Stimulated activated CD8-positive, alpha-beta memory T cell treated with anti-CD3 and anti-CD28 coated beads, Interleukin-4, amount 100 ng/mL, for 1 hour (primary cell): ENCODE data around the gene MAN1C1.

Experiments
- DNase-seq, 2 donors: peaks; one replicate each; pipeline ENCODE4 v3.0.0-alpha.2; 2020; ENCODE audit warnings: low read depth in 2 of 2, low spot score in 1 of 2

The MAN1C1 gene

DNA sequence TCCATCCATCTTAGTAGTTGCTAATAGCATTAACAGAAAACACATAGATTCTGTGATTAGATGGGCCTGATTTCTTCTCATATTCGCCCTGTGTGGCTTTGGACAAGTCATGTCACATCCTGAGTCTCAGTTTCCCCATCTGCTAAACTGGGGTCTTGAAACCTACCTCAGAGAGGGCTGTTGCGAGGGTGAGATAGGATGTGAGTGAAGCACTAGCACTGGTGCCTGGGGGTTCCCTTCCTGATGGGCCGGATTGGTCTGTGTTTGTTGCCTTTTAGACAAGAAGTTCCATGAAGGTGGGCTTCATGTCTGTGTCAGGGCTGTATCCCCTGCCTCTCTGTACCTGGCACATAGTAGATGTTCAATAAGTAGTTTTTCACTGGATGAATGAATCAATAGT lies 3.5 kb upstream of the MAN1C1 start:
- DNase-seq = no peak

DNA sequence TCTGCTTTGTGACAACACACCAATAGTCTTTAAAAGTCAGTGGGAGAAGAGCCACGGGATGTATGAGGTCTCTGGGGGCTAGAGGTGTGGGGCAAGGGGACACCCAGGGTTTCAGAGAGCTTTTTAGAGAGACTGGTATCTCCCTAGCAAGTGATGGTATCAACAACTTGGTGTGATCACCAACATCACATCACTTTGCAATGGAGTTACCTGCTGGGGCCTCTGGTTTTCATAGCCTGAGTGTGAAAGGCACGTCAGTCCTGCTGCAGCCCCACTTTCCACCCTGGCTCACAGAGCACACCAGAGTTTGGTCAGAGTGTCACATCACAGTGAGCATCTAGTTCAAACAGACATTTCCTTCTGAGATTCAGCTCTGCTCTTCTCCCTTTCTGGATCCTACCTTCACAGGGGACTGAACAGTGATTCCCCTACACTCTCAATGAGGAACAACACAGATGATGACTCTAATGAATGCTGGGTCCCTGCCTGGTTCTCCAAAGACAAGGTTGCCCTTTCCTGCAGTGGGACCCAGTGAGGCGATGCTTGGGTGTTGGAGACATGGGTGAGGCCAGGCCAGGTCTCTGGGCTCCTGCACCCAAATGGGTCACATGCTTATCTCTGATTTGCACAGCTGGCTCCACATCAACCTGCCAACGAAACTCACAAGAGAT lies 2.0 kb upstream of the MAN1C1 start:
- no peak for DNase-seq

GRCh38 chr1:25615172-25615541 lies 1.4 kb upstream of the MAN1C1 start:
- DNase-seq = no peak

DNA sequence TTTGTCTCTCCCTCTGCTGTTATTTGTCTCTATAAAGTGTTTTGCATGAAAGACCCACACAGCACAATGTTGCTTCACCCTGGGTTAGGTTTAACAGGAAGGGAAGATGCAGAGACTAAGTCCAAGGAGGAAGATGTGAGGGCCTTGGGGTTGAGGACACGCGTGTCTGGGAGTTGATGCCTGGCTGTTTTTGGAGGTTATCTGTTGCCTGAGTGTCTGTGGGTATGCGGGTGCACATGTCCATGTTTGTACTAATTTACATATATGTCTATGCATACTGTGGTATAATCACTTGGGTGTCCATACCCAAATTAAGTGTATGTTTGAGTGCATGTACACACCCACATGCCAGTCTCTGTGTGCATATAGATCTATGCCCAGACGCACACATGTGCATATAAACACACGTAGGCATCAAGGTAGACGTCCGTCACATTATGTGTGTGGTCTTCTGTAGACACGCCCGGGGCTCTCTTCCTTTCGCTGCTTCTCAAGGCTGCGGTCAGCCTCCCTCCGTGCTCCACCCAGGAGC lies 962 bp upstream of the MAN1C1 start:
- DNase-seq = no peak

- DNase-seq = no peak
These were observed 515 bp downstream of the MAN1C1 start for GRCh38 chr1:25616987-25617624.

GRCh38 chr1:25617625-25618432 lies 1.2 kb downstream of the MAN1C1 start:
- DNase-seq = no peak

GRCh38 chr1:25618433-25618808 lies 1.8 kb downstream of the MAN1C1 start:
- no peak for DNase-seq

- DNase-seq = no peak
These were observed 2.7 kb downstream of the MAN1C1 start for GRCh38 chr1:25619101-25619890.

DNA sequence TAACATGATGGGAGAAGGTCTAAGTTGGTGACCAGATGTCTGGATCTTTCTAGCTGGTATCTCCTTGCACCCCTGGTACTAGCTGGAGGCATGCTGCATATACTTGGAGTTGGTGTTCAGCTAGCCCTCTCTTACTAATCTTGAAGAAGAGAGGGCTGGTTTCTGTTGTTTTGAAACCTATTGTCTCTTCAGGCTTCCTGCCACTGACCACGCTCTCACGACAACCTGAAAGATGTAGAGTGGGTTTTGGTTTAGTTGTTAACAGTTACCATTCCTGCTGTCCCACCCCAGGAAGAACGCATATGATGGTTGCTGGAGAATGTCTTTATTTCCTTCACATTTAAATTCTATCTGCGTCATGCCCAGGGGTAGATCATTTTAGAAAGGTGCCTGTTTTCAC lies 3.6 kb downstream of the MAN1C1 start:
- no peak for DNase-seq

GRCh38 chr1:25620701-25621350 lies 4.2 kb downstream of the MAN1C1 start:
- no peak for DNase-seq

DNA sequence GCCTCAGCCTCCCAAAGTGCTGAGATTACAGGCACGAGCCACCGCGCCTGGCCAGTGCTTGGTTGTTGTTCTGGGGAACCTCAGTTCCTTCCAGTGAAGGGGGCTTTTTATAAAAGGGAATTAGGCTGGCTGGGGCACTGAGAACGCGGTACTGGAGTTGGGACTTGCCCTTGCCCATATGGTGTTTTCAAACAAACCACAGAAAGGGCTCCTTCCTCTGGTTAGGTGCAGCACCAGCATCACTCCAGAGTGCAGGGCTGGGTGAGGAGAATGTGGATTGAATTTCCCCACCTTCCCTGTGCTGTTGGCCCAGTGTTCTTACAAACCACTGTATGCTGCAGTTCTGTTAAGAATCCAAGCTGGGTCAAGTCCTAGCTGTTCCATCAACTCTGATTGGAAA lies 5.3 kb downstream of the MAN1C1 start:
- DNase-seq = no peak

GRCh38 chr1:25622531-25622930 lies 5.9 kb downstream of the MAN1C1 start:
- no peak for DNase-seq

DNA sequence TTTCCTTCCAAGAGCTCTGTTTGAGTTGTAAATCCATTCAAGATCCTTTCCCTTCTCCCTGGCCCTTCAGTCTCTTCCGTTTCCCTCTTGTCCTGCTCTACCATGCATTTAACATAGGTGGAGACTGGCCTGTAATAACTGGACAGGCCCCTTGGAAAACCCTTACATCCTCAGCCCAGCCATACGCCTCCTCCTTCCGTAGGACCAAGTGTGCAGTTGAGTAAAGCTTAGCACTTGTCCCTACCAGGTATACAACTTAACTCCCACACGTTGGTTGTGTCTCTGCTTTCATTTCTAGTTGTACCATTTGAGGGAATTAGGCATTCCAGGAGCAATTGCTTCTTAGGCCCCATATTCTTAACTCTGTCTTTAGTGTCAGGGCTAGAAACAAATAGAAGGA lies 6.4 kb downstream of the MAN1C1 start:
- DNase-seq = no peak

GRCh38 chr1:25623731-25624130 lies 7.1 kb downstream of the MAN1C1 start:
- no peak for DNase-seq

- DNase-seq = no peak
These were observed 7.6 kb downstream of the MAN1C1 start for GRCh38 chr1:25624156-25624555.

DNA sequence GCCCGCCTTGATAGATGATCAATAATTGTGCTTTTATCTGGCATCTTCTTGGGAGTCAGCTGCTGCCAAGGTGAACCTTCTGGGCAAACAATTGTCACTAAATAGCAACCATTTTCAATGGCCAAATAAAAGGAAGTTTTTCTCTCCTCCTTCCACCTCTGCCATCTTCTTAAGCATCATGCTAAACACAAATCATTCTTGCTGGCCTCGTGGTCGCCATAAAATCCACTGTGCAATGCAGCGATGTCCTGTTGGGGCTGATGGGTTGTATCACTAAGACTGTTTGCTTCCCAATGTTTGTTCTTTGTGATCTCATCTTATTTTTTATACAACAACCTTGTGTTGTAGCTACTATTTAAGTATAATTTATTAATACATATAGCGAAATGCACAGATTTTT lies 8.0 kb downstream of the MAN1C1 start:
- no peak for DNase-seq

GRCh38 chr1:25626018-25626417 lies 9.4 kb downstream of the MAN1C1 start:
- DNase-seq = no peak

GRCh38 chr1:25628741-25629421 lies 12.3 kb downstream of the MAN1C1 start:
- DNase-seq = no peak

DNA sequence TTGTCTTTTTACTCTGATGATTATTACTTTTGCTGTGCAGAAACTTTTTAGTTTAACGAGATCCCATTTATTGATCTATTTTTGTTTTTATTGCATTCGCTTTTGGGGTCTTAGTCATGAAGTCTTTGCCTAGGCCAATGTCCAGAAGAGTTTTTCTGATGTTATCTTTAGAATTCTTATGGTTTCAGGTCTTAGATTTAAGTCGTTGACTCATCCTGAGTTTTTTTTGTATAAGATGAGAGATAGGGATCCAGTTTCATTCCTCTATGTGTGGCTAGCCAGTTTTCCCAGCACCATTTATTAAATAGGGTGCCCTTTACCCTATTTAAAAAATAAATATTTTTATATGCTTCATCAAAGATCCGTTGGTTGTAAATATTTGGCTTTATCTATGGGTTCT lies 13.2 kb downstream of the MAN1C1 start:
- no peak for DNase-seq

DNA sequence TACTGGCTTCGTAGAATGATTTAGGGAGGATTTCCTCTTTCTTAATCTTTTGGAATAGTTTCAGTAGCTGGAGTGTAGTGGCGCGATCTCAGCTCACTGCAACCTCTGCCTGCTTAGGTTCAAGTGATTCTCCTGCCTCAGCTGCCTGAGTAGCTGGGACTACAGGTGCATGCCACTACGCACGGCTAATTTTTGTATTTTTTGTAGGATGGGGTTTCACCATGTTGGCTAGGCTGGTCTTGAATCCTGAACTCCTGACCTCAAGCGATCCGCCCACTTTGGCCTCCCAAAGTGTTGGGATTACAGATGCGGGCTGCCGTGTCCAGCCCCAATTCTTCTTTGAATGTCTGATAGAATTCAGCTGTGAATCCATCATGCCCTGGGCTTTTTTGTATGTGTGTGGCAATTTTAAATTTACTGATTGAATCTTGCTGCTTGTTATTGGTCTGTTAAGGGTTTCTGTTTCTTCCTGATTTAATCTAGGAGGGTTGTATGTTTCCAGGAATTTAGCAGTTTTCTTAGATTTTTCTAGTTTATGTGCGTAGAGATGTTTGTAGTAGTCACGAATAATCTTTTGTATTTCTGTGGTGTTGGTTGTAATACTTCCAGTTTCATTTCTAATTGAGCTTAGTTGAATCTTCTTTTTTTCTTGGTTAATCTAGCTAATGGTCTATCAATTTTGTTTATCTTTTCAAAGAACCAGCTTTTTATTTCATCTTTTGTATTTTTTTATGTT lies 15.3 kb downstream of the MAN1C1 start:
- DNase-seq = no peak
